Daoy (cell line): Measurements from ENCODE around the gene RPS6KA2. TPM values are rescaled to one million over a fixed set of nuclear protein-coding genes. Genes with fewer than 3 reads are reported as not detected.
A peak's percentile ranks its signal among the peaks of the same experiment; 100 is the strongest.
"Not testable (repeated sequence)": the region's sequence is repeated elsewhere in the genome, so short reads cannot be mapped to it uniquely, and the experiment has no call there.

ENCODE experiments used
- DNase-seq: peaks from one replicate; pipeline ENCODE4 v3.0.0-alpha.2; 2015; ENCODE audit warnings: low read depth
- total RNA-seq: library from RNA; depleted of rRNA; stranded (reverse); fragments of >200 nt; shearing (Covaris generic); gene quantifications from 2 replicates; pipeline ENCODE4 v1.2.3, GENCODE V29; 2014

Gene RPS6KA2
- total RNA-seq, 1 experiment from 2014 or later, result 5.5 TPM

DNA sequence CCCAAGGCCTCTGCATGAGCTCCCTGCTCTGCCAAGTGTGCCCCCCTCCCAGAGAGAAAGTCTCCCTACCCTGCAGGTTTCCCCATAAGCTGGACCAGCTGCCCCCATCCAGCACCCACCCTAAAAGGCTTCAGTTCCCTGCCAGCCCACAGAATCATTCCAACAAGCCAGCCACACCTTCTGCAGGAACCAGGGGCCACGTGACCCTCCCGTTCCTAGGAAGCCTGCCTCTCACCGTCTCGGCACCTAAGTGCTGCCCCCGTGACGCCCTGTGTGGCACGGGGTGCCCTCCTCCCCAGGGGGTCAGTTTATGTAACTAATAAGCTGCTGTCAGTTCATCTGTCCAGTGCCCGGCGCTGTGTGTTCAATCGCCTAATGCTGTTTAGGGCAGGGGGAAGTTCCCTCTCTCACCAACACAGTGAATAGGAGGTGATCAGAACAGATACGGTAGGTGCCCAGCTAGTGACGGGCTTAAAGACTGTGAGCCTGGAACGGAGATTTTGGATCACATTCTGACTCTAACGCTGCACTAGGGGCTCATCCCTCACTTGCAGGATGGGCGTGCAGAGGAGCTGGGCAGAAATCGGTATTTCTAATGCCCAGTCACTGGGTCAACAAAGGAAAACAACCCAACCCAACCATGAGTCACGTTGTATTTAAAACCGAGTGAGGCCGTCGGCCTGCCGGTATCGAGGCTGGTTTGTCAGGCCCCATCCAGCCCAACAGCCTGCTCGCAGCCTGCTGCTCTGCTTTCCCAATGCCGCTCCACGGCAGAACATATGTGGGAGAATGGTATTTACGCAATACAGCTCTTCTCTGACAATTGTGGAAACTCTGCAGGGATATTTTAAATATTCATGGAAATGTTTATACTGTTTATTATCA, 96.6 kb downstream of the RPS6KA2 start:
- no peak for DNase-seq

DNA sequence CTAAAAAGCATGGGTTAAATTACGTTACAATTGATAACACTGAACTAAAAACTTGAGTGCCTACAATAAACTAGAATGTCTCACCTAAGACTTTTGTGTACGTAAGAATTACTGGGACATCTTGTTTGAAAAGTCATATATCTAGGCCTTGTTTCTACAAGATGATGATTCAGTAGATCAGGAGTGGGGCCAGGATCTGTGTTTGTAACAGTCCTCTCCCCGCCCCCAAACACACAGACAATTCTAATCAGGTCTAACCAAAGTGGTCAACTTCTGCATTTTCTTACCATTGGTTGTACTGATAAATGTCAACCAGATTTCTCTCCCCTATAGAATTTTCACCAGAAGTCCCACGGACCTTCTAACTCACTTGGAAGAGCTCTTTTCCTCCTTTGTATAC, 97.5 kb downstream of the RPS6KA2 start:
- no peak for DNase-seq

DNA sequence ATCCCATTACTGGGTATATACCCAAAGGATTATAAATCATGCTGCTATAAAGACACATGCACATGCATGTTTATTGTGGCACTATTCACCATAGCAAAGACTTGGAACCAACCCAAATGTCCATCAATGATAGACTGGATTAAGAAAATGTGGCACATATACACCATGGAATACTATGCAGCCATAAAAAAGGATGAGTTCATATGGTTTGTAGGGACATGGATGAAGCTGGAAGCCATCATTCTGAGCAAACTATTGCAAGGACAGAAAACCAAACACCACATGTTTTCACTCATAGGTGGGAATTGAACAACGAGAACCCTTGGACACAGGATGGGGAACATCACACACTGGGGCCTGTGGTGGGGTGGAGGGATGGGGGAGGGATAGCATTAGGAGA, 98.0 kb downstream of the RPS6KA2 start:
- not testable (repeated sequence) for DNase-seq

DNA sequence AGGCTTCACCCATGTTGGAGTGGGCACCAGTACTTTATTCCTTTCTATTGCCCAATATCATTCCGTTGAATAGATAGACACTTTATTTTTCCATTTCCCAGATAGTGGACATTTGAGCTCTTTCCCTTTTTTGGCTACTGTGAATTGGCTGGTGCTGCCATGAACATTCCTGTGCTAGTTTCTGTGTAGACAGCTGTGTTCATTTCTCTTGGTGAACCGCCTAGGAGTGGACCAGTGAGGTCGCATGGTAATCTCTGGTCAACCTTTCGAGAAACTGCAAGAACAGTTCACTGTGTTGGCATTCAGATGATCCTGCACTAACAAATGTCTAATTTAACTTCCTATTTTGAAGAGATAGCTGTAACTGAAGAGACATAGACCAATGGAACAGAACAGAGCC, 99.2 kb downstream of the RPS6KA2 start:
- no peak for DNase-seq

DNA sequence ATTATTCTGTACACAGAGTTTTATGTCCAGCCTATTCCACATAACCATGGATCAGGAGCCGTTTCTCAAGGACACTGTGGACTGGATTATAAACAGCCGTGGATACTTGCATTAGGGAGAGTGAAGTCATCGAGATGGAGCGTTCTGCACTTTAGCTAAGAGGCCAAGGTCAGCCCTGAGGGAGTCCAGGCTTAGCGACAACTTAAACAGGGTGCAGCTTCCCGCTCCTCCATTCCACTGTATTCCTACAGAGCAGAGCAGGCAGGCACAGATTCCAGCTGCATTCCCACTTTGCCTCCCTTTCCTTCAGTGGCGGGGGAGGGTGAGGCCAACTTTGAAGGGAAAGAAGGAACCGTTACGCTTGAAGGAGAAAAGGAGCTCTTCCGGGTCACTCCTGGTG, 100.1 kb downstream of the RPS6KA2 start:
- DNase-seq, result no peak

DNA sequence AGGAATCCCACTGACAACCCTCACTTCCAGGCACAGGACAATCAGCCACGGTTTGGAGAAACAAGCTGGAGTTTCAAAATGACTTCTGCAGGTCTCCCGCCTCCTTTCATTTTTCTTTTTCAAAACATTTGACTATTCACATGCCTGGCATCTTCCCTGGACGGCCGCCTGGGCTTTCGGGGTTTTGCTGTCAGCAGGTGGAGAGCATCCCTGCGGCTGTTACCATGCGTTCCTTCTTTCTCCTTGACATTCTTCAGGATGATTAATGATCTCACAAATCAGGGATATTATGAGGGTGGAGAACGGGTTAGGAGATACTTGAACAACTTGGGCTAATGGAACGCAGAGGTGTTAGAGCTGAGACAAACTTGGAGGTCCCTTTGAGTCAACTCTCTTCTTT, 101.5 kb downstream of the RPS6KA2 start:
- no peak for DNase-seq

DNA sequence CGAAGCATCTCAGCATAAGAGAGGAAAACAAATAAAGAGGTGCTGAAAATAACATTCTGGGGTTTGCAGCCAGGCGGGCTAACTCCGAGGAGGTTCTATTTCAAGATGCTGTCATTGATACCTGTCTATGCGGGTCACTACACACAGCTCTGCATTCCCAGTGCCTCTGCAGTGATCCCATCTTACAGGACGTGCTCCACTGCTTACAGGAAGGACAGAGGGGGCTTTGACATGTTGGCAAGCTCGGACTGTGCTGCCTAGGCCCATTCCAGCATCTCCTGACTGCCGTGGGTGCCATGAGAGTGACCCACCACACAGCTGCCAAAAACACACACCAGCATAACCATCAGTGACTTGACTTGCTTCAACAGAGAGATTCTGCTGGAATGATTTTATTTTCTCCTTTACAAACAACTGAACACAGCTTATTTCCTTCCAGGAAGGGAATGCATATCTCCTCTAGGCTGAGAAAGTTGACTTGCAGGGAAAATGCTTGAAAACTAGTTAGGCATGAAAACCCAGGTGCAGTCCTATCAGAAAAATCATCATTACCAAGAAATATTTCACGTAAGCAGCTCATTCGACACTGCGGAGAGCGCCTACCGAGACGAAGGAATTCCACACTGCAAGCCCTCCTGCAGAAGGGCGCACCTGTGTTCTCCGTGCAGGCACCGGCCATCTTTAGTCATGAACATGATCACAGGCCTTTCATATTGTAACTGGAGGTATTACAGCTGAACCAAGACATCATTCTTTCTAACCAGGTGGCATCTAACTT, 103.1 kb downstream of the RPS6KA2 start:
- DNase-seq, result no peak

DNA sequence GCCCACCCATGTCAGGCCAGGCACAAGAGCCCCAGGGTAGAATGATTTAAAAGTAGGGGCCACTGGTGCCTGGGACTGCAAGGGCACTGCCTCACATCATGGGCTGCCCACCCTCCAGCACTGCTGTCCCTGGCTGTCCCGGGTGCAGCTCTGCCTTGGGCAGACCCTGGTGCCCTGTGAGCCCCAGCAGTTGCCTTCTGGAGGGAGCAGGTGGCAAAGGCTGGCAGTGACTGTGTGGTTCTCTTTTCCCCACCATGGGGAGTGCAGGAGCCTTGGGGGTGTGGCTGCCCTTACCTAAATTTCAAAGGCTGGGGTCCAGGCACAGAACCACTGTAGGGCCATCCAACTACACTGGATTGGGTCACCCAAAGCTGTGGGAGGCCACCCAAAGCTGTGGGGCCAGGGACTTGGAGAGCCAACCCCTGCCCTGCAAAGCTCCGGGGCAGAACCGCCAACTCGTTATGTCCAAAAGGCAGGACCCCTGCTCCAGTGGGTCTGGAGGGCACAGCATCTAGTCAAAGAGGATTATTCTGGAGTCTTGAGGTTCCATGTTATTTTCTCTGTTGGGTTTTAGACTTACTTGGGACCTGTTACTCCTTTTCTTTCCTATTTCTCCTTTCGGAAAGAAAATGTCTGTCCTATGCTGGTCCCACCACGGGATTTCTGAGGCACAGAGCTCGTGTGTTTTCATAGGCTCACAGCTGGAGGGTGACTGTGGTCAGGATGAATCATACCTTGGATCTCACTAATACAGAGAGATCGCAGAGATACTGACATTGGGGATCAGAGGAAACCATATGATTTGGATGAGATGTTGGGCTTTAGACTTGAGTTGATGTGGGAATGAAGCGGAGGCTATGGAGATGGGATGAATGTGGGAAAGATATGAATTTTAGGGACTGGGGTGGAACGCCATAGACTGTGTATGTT, 105.9 kb downstream of the RPS6KA2 start:
- DNase-seq, result peak; percentile 16

DNA sequence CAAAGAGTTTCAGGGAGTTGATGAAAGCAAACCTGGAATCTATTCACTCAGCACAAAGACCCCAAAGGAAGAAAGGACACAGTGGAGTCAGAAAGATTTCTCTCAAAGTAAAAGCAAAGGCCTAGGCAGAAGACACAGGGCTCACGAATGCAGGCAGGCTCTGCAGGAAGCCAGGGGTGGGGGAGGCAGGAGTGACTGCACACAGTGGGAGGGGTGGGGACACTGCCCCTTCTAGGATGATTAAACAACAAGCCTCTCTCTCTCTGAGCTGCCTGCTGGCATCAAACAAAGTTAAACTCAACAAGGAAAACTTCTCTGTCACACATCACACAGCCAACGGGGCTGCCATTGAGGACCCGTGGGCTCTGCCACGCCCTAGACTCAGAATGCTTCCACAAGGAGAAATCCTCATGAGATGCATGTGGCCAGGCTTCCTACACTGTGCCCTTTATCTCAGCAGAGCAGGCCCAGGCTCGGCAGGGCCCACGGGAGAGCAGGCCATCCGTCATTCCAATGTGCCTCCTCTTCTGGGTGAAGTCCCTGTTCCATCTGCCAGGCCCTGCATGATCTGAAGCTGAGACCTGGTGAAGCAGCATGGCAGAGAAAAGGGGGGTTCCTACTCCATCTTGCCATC, 110.7 kb downstream of the RPS6KA2 start:
- no peak for DNase-seq

DNA sequence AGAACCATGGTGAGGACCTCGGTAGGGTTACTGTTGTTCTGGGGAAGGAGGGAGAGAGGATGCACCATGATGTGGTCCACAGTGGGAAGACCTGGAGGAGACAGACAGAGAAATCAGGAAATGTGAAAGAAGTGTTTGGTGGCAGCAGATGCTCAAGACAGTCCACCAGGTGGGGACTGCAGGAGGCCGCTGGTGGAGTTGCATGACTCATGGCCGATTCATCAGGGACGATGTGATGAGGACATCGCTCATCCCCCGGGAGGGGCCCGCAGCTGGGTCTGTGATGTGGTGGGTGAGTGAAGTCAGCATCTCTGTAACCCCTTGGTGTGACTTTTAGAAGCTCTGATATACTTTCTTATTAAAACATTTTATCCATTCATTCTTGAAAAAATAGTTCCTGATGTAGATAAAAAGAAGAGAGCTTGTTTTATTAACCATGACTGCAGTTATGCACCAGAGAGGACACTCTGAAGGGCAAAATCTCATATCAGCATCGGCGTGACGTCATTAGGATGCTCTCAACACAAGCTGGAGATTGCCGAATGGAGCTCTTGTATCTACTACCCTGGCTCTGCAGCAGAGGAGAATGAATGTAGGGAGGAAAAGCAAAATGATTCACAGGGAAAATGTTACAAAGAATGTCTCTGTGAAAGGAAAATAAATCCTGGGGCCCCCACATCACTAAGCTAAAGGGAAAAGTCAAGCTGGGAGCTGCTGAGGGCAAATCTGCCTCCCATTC, 111.8 kb downstream of the RPS6KA2 start:
- peak; percentile 77 for DNase-seq

DNA sequence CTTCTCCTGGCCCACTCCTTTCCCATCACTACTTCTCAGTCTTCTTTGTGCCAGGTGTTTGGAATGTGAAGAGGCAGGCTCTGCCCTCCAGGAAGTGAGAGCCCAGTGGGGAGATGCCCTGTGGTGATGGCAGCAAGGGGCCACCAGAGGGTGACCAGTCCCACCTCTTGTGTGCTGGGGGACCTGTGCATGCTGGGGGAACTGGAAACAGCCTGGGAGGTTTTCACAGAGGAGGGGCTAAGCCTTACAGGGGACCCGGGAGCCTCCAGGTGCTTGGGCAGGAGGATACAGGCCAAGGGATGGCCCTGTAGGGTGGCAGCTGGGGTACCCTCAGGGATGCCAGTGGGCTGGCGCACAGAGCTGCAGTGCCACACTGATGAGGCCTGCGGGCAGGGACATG, 112.9 kb downstream of the RPS6KA2 start:
- no peak for DNase-seq

DNA sequence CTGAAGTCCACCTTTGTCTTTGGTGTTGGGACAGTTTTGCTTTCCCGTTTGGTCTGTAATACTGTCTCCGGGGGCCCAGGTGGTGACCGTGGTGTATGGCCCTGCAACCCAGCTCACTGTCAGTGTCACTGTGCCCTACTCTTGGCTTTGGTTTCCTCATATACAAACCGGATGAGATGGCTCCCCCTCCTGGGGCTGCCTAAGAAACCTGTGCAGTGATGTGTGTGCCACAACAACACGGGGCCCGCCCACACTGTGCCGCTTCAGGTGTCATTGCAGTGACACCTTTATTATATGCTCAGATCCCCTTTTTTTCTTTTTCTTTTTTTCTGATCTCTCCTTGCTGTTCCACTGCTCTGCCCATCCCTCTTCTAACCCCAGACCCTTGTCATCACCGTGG, 114.5 kb downstream of the RPS6KA2 start:
- no peak for DNase-seq

DNA sequence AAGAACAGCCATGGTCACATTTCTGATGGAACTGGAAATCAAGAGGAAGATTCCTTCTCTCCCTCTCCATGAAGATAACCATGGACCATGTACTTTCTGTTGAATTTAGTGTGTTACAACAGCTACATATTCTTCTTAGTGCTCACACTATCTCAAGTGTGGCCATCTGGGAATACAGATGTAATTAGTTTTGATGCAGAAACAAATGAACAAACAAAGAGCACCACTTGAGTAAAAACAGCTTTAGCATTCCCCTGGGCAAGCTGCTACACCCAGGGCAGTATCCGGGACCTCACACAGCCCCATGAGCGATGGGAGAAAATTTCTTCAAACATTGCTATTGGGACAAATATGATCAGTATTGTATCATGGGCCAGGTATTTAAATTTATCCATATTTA, 115.7 kb downstream of the RPS6KA2 start:
- no peak for DNase-seq

DNA sequence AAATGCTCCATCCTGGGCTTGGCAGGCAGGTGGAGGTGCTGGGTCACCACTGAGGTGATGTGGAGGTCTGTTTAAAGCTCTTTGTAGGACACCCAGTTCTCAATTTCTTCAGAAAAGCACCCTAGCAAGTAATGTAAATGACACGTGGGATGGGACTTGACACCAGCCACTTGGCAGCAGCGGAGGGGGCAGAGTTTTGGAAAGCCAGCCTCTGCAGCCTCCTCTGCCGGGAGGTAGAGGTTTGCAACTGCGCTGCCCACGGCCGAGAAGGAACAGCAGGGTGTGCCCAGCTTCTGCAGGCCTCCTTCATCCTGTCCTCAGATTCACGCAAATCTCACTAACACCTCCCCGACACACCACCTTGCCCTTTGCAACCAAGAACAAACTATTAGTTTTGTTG, 117.9 kb downstream of the RPS6KA2 start:
- no peak for DNase-seq

DNA sequence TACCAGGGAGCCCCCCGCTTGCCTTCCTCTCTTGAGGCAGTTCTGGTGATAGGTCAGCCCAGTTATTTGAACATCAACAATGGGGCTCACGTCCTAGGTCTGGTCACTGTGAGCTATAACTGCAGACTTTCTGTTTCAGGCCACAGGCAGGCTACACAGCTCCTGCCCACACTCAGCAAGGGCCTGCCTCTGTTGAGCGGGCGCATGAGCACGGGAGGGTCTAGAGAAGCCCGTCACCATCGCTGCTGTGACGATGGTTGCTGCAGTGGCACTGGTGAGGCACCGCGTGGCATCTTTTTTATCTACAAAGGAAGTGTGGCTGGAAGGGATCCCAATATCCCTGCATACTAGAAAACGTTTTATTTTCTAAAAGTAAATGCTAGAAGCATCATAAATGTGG, 118.3 kb downstream of the RPS6KA2 start:
- no peak for DNase-seq

DNA sequence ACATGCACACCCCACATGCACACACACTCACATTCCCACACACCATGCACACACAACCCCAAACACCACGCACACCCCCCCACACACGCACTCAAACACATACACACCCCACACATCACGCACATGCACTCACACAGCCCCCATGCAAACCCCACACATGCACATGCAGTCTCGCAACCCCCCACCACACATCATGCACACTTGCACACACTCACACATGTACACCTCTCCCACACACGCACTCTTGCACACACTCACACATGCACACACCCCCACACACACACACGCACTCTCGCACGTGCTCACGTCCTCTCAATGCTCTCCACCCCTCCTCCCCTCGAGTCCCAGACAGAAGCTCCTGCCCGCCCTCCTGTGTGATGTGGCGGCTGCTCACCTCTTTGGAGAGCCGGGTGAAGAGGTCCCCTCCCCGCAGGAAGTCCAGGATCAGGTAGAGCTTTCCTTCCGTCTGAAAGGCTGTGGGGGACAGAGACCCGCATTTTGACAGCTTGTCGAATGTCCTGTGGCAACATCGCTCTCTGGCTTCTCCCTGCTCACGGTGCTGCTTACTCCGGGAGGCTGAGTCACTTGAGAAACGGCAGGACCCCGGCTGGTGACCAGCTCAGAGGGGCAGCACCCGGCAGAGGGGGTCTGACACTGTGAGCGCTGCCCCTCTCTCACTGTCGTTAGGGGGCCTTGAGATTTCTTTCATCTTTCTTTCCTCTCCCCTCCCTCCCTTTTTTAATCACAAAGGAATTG, 119.1 kb downstream of the RPS6KA2 start:
- DNase-seq, result no peak

DNA sequence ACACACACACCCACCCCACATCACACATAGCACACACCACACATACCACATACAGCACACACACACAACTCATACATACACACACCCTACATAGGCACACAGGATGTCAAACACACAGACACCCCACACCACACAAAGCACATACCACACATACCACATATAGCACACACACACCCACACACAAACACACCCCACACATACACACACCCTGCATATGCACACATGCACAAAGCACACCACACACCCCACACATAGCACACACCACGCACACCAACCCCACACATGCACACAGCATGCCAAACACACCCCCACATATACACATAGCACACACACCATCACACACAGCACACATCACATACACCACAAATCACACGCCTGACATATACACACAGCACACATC, 119.7 kb downstream of the RPS6KA2 start:
- no peak for DNase-seq

DNA sequence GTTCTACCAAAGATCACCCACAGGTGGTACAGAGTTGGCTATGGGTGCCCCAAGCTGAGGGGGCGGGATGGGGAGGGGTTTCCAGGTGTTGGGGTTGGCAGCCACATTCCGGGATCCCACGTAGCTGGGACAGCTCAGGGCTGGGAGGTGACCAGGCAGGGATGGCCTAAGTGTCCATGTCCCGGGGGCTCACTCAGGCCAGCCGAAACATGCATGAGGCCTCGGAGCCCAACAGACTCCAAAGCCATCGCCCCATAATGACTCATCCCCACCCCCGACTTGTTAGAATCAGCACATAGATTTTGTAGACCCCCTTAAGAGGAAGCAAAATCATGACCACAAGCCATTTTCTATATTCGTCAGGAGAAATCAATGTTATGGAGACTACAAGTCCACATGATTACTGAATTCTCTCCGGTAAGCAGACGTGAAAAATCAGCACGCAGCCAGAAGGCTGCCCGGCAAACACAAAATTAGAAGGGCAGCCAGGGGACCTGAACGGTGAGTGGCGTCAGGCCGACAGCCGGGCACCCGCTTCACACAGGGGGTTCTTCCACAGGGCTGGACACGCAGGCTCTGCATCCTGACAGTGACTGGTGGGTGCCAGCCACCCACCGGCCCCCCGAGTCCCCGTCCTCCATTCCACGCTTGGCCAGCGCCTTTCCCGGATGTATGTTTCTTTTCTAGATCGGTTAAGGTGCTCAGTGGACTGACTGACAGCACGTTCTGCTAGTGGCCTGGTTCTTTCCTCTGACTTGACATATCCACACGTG, 121.7 kb downstream of the RPS6KA2 start:
- no peak for DNase-seq

DNA sequence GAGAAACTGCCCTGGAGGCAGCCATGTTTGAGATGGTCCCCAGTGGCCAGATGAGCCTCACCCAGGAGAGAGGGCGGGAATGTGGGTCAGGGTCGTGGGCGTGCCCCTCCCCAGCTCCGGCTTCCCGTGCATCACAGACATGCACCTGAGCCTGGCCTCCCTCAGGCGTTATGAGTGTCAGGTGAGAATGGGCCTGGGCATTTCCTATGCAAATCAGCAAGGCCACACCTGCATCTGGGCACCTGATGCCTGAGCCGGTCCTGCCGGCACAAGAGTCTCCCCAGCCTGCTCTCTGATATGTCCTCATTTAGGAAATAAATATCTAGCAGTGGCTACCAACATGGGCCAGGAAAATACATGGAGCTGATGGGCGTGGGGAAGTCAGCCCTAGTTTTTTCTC, 123.0 kb downstream of the RPS6KA2 start:
- no peak for DNase-seq
